Activated CD8-positive, alpha-beta T cell treated with anti-CD3 and anti-CD28 coated beads for 36 hours (primary cell): ENCODE data around the gene AUTS2. TPM values are rescaled to one million over a fixed set of nuclear protein-coding genes. Genes with fewer than 3 reads are reported as not detected.
"Not testable (repeated sequence)": the region's sequence is repeated elsewhere in the genome, so short reads cannot be mapped to it uniquely, and the experiment has no call there.

ENCODE experiments used
- ATAC-seq: fragments of 200-7000 bp; cut with Tn5 transposase; one replicate; pipeline ENCODE4 v1.10.0; 2021; ENCODE audit warnings: mild to moderate bottlenecking, moderate library complexity
- CTCF ChIA-PET: fragments of 350-600 bp; sonication (Branson Sonifier 250); formaldehyde crosslinking; loops from one replicate; lab custom pipeline; 2021; ENCODE audit warnings: antibody characterized with exemption; lab: Charles Lee
- POLR2A ChIA-PET: fragments of 350-600 bp; sonication (Branson Sonifier 250); formaldehyde crosslinking; loops from one replicate; lab custom pipeline; 2021; ENCODE audit warnings: antibody characterized with exemption; lab: Charles Lee
- DNase-seq: peaks from one replicate; pipeline ENCODE4 v3.0.0-alpha.2; 2020
- H3K27ac Mint-ChIP-seq: one replicate; pipeline ENCODE4 v1.8.0; 2021; ENCODE audit warnings: mild to moderate bottlenecking, mixed read lengths
- H3K27me3 Mint-ChIP-seq: one replicate; pipeline ENCODE4 v1.8.0; 2021; ENCODE audit warnings: mixed read lengths
- H3K36me3 Mint-ChIP-seq: one replicate; pipeline ENCODE4 v1.8.0; 2021; ENCODE audit warnings: low read depth, mixed read lengths
- H3K4me1 Mint-ChIP-seq: one replicate; pipeline ENCODE4 v1.8.0; 2021; ENCODE audit warnings: low read depth, mixed read lengths
- H3K4me3 Mint-ChIP-seq: one replicate; pipeline ENCODE4 v1.8.0; 2021; ENCODE audit warnings: mild to moderate bottlenecking, moderate library complexity, mixed read lengths
- H3K9me3 Mint-ChIP-seq: one replicate; pipeline ENCODE4 v1.8.0; 2021; ENCODE audit warnings: mixed read lengths
- intact Hi-C: fragments of 100-400 bp; cut with micrococcal nuclease; formaldehyde crosslinking; loops from one replicate; pipeline ENCODE4 v1.10.0; 2022
- total RNA-seq, 2 experiments: library from RNA; stranded (reverse); gene quantifications; one replicate each; pipeline ENCODE4 v1.2.3, GENCODE V29; 2021
- TF ChIP-seq, protein P1 (sequence below): fragments of 200-600 bp; IDR thresholded peaks from one replicate; pipeline ENCODE4 v1.8.0; 2022; ENCODE audit warnings: antibody characterized with exemption, mild to moderate bottlenecking

The AUTS2 gene
- total RNA-seq, 2 experiments from 2014 or later, result 3.1 to 3.3 TPM

DNA sequence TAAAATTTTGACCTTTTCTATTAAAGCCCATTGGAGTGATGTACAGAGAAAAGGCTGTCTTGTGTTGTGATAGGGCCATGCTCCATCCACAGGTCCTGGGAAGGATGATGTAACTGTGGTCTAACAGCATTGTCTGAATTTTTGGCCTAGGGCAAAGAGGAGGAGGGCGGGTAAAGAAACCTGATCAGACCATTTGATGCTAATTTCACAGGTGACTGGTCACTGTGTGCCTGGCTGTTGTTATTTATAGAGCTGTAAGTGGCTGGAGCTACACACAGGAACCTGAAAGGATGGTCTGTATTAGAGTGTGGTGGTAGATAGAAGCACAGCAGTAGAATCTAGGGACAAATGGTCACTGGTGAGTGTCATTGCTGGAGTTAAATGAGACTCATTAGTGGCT is 182.1 kb downstream of the AUTS2 start:
- no peak for DNase-seq
- Mint-ChIP-seq H3K27ac (no peak overlapping the region), H3K27me3 (no peaks in the 10 kb centered on the region), H3K36me3 (no peaks in the 10 kb centered on the region), H3K9me3 (no peaks in the 10 kb centered on the region), H3K4me1 (no peaks in the 10 kb centered on the region), H3K4me3 (no peak overlapping the region)
- TF ChIP-seq, protein P1, sequence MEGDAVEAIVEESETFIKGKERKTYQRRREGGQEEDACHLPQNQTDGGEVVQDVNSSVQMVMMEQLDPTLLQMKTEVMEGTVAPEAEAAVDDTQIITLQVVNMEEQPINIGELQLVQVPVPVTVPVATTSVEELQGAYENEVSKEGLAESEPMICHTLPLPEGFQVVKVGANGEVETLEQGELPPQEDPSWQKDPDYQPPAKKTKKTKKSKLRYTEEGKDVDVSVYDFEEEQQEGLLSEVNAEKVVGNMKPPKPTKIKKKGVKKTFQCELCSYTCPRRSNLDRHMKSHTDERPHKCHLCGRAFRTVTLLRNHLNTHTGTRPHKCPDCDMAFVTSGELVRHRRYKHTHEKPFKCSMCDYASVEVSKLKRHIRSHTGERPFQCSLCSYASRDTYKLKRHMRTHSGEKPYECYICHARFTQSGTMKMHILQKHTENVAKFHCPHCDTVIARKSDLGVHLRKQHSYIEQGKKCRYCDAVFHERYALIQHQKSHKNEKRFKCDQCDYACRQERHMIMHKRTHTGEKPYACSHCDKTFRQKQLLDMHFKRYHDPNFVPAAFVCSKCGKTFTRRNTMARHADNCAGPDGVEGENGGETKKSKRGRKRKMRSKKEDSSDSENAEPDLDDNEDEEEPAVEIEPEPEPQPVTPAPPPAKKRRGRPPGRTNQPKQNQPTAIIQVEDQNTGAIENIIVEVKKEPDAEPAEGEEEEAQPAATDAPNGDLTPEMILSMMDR, result no peak
- CTCF ChIA-PET, result no interaction called here
- intact Hi-C loops, result no loop called here
- POLR2A ChIA-PET, result no interaction called here
- ATAC-seq, result no peak

DNA sequence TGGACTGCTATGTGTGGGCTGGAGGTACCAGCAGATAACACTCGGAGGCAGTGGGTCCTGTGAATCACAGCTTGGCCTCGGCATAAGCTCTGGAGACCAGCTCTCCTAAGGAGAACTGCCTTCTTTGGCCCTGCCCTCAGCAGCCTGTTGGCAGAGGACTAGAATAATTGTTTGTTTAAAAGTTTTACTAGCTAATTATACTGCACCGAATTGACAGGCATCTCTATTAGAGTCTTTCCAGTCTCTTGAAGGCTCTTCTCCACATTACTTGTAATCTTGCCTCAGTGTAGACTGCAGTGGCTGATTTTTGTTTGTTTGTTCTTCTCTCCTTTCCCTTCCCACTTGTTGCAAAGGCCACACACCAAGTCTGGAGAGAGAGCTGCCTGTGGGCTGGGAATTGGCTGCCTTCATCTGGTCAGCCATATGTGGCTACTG is 183.2 kb downstream of the AUTS2 start:
- H3K27ac Mint-ChIP-seq, result no peak overlapping the region
- POLR2A ChIA-PET, result no interaction called here
- no peak for ATAC-seq

DNA sequence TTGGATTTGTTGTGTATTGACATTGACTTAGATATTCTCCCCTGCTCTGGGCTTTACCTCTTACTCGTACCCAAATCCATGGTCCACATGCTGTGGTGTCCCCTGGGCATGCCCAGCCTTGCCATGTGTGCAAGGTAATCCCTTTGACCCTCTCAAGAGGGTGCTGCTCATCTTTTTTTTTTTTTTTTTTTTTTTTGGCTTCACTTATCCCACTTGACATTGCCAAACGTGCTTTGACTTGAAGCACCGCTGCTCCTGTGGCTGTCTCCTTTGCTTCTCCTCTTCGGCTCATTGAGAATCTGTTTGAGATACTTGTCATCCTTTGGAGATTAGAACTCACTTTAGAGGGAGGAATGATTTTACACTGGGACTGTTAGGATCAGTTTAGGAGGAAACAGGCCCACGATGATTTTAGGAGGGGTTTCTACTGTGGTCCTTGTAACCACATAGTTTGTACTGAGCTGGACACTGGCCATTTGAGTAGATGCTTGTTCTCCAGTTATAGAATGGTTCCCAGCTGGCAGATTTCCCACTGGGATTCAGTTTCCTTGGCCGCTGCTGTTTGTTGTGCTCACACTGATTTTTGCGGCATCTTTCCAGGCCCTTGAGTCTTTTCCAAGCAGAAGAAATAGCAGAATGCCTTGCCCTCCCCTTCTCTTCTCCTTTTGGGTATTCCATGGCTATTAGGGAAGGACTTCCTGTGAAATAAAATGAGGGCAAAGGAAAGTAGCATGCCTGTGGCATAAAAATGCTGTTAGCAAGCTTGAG is 184.8 kb downstream of the AUTS2 start:
- no peaks in the 10 kb centered on the region for H3K4me1 Mint-ChIP-seq
- no peaks in the 10 kb centered on the region for H3K27me3 Mint-ChIP-seq
- H3K27ac Mint-ChIP-seq, result no peak overlapping the region
- ChIA-PET POLR2A (no interaction called here), CTCF (no interaction called here)
- DNase-seq (no peak), ATAC-seq (no peak)
- H3K36me3 Mint-ChIP-seq, result no peaks in the 10 kb centered on the region
- intact Hi-C loops, result no loop called here
- no peaks in the 10 kb centered on the region for H3K9me3 Mint-ChIP-seq
- no peak overlapping the region for H3K4me3 Mint-ChIP-seq
- TF ChIP-seq, protein P1, result no peak

More for the DNA sequence above, 183.2 kb downstream of the AUTS2 start:
- Mint-ChIP-seq H3K9me3 (no peaks in the 10 kb centered on the region), H3K4me3 (no peak overlapping the region), H3K36me3 (no peaks in the 10 kb centered on the region), H3K27me3 (no peaks in the 10 kb centered on the region), H3K4me1 (no peaks in the 10 kb centered on the region)
- intact Hi-C loops, result no loop called here
- TF ChIP-seq, protein P1, result no peak
- CTCF ChIA-PET, result no interaction called here
- no peak for DNase-seq

DNA sequence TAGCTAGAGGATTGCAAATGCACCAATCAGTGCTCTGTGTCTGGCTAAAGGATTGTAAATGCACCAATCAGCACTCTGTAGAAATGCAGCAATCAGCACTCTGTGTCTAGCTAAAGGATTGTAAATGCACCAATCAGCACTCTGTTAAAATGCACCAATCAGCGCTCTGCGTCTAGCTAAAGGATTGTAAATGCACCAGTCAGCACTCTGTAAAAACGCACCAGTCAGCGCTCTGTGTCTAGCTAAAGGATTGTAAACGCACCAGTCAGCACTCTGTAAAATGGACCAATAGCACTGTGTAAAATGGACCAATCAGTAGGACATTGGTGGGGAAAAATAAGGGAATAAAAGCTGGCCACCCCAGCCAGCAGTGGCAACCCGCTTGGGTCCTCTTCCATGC is 187.9 kb downstream of the AUTS2 start:
- DNase-seq, result not testable (repeated sequence)

DNA sequence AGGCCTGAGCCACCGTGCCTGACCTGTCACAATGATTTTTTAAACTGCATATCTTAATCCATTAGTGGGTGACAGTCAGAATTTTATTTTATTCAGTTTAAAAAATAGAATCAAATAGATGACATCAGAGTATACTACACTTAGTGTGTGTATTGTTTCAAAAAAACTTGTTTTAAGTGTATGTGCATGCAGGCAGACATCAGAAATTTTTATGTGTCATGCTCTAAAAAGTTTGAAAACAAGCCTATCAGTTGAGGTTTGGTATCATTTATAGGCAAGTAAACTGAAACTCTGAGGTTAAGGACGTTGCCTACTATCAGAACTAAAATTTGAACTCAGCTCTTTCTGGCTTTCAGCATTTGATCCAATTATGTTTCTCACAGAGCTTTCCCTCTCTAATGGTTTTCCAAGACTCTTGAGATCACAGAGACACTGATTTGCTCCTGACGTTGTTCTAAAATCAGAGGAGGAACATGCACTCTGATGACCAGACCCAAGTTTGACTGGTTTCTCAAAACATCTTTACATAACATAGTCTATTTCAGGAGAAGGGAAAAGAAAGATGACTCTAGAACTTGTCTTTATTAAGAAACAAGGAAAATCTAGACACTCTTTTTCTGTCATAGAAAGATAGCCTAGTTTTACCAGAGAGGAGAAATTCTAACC is 188.6 kb downstream of the AUTS2 start:
- H3K27ac Mint-ChIP-seq, result no peak overlapping the region

More for the DNA sequence above, 187.9 kb downstream of the AUTS2 start:
- H3K27me3 Mint-ChIP-seq, H3K36me3 Mint-ChIP-seq, H3K9me3 Mint-ChIP-seq, intact Hi-C loops, ATAC-seq, H3K4me3 Mint-ChIP-seq, H3K27ac Mint-ChIP-seq, POLR2A ChIA-PET, H3K4me1 Mint-ChIP-seq: not testable (repeated sequence)
- CTCF ChIA-PET, result interaction anchor here (0.7 kb wide), 1 partner anchor 512 kb away, joined by 3 read pairs; no protein-coding TSS in a partner anchor

More for the DNA sequence above, 188.6 kb downstream of the AUTS2 start:
- Mint-ChIP-seq H3K4me1 (no peaks in the 10 kb centered on the region), H3K27me3 (no peaks in the 10 kb centered on the region), H3K9me3 (no peaks in the 10 kb centered on the region), H3K4me3 (no peak overlapping the region), H3K36me3 (no peaks in the 10 kb centered on the region)
- CTCF ChIA-PET, result interaction anchor here (0.7 kb wide), 1 partner anchor 511 kb away, joined by 3 read pairs; no protein-coding TSS in a partner anchor
- DNase-seq (no peak), ATAC-seq (no peak)
- TF ChIP-seq, protein P1, result no peak
- intact Hi-C loops, result no loop called here
- POLR2A ChIA-PET, result no interaction called here
